ENCODE results near the gene SBSN.

The SBSN gene

DNA sequence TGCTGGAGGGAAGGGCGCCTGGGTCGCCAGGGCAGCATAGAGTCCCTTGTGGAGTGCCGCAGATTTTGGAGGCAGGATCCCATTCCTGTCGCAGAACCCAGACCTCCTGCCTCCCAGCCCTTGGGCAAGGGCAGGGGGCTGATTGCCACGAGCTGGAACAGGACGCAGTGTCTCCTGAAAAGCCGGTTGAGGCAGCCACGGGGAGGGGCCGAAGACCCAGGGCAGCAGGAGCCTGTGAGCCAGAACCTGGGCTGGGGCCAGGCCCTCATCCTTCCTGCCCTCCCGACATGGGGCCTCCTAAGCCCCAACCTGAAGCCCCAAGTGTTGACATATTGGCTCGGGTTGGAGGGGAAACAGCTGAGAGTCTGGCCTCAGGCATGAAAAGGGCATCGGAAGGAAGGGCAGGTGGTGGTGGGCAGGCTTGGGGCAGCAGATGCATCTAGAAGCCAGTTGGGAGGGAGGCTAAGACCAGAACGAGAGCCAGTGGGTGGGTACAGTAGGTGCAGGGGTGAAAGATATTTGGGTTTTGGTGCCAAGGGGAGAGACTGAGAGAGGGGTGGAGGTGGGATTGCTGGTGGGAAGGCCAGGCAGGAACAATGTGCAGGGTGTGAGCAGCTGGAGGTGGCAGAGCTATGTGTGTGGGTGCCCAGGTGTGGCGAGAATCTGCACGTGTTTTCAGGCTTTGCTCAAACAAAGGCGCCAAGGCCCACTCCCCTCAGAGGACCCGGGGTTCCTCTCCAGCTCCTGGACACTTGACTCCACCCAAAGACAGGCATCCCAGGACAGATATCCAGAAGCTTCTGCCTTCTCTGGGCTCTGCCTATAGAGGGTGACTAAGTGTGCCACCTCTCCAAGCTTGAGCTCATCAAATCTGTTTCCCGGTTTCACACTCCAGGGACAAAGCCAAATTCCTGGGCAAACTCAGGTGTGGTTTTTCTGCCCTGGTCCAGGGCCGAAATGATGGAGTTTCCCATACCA lies 1.4 kb upstream of the SBSN start:
- no peak for DNase-seq

DNA sequence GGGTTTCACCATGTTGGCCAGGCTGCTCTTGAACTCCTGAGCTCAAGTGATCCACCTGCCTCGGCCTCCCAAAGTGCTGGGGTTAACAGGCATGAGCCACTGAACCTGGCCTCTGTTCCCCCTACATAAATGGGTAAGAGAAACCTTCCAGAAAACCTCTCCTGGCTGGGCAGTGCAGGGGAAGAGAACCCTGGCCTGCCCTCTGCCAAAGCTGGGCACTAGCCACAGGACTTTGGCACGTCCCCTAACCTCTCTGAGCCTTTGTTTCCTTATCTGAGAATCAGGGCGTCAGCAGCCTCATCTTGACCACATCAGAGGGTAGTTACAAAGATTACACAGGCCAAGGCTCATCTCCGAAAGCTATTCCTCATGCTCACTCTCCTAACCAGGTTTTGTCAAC lies 2.2 kb downstream of the SBSN start:
- DNase-seq, result no peak

DNA sequence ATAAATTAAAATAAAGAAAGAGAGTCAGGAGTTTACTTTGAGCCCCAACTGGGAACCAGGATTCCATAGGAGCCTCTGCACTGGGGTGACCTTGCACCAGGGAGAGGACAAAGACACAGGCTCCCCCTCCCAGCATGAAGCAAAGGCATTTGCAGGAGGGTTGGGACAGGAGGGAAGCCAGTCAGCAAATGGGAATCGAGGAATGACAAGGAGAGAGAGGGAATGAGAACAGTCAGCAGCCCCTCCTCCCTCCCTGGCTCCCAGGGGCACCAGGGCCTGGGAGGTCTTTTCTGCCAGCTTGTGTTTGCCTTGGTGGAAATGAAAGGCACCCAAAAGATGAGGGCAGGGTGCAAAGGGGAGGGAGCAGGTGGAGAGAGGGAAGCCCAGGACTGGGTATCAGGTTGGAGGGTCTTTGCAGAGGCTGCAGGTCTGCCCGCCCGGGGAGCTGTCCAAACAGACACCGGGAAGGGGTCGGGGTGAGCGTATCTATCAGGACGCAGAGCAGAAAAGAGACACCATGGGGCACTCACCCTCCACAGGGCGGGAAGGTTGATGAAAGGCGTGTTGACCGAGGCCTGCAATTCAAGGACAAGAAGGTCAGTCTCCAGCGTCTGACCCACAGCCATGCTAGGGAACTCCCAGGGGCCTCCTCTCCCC lies 3.8 kb downstream of the SBSN start:
- DNase-seq, result no peak

DNA sequence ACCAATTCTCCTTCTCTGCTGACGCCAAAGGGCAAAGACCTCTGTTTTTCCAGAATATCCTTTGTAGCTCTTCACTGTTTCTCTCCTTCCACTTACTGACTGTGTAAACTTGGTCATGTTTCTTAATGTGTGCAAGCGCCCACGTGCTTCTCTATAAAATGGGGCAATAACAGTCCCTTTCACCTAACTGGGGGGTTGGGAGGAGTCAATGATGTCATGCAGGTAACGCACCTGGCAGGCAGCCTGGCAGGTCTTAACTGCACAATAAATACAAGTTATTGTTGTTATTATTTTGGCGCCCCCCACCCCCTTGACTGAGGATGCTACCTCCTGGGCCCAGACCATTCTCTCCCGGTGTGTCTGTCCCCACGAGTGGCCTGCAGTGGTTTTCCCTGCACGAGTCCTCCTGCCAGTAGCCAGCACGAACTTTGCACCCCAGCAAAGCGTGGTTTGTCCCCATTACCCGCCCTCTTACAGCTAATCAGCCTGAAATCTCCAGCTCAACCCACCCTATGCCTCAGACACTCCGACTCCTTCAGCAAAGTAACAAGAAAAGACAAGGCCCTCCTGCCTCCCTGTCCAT lies 5.3 kb downstream of the SBSN start:
- no peak for DNase-seq

DNA sequence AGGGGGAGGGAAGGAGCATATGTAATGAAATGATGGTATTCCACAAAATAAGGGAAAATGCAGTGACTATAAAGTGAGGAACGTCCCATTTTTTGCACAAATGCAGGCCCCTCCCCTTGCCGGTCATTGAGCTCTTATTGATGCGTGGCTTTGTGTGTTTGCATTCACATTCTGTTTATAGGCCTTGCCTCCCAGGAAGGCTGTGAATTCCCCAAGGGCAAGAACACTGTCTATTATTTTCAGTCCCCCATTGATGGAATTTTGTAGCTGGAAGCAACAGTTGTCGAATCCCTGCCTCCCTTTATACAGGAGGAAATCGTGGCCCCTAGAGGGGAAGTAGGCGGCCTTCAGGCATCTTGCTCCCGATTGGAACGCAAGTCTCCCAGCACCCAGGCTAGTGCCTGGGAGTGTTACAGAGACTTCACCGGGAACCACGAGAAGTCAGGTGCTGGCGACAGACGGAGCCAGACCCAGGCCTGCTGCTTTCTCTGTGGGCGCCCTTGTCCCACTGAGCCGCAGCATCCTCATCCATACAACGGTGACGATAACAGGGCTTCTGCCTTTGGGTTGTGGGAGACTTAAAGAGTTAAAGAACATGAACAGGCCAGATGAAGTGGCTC lies 6.9 kb downstream of the SBSN start:
- DNase-seq, result no peak

DNA sequence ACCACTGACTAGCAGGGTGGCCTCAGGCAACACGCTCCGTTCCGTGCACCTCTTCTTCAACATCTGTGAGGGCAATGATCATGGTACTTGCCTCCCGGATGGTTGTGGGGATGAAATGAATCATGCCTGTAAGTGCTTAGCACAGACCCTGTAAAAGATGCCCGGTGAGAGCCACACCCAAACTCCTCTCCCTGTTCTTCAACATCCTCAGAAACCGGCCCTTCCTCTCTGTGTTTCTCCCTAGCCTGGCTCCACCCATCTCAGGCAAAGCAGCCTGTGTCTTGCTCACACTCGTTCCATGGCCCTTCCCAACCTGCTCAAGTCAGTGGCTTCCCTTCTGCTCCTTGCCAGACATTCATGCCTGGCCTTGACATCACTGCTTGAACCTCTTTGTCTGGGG lies 8.8 kb downstream of the SBSN start:
- DNase-seq, result no peak

DNA sequence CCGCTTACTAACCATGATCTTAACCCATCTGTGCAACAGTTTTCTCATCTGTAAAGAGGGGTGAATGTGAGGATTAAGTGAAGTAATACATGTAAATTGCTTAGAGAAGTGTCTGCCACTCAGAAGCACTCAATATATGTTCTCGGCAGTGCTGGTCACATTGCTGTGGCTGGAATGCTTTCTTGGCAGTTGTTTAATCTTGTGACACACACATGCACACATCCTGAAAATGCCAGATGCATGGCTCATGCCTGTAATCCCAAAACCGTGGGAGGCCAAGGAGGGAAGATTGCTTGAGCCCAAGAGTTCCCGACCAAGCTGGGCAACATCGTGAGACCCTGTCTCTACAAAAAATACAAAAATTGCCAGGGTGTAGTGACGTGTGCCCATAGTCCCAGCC lies 9.8 kb downstream of the SBSN start:
- DNase-seq, result no peak

DNA sequence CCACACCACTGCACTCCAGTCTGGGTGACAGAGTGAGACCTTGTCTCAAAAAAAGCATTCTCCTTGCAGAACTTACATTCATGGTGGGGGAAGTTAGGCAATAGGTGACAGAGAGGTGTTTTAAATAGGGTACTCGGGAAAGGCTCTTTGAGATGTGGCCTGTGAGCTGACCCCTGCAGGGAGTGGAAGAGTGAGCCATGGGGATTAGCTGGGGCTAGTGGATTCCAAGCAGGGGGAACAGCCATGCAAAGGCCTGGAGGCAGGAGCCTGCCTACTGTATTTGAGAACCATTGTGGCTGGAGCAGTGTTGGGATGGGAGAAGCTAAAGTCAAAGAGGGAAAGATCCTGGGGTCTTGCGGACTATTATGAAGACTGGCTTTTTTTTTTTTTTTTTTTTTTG lies 10.8 kb downstream of the SBSN start:
- DNase-seq, result no peak

DNA sequence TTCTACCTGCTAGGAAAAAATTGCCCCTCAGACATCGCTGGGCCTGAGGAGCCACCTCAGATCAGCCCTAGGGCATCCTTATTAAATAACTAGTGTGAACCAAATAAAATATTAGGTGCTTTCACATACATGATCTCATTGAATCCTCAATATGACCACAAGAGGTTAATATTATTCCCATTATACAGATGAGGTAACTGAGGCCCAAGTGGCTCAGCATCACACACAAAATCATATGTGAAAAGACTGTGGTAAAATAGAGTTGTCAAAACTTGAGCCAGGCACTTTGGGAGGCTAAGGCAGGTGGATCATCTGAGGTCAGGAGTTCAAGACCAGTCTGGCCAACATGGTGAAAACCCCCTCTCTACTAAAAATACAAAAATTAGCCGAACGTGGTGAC lies 11.8 kb downstream of the SBSN start:
- DNase-seq, result no peak

DNA sequence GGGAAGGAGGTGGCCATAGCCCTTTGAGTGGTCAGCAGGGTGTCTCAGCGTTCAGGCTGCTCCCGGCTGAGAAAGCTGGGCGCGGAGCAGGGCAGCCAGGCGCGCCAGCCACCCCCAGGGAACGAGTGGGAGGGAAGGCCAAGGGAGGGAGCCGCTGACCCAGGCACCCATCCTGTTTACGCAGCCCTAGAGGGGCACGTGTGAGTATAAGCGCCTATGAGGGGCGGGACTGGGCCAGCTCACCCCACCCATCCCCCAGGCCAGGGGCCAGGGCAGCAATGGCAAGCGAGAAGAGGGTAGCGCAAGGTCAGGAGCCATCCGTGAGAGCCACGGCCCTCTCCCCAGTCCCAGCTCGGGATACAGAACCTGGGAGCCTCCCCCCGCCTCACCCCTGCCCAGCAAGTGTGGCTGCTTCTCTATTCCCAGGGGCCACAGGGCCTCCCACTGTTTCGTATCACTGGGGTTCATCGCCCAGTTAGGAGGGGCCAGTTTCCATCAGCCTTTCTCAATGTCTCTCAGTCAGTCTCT lies 13.8 kb downstream of the SBSN start:
- no peak for DNase-seq

DNA sequence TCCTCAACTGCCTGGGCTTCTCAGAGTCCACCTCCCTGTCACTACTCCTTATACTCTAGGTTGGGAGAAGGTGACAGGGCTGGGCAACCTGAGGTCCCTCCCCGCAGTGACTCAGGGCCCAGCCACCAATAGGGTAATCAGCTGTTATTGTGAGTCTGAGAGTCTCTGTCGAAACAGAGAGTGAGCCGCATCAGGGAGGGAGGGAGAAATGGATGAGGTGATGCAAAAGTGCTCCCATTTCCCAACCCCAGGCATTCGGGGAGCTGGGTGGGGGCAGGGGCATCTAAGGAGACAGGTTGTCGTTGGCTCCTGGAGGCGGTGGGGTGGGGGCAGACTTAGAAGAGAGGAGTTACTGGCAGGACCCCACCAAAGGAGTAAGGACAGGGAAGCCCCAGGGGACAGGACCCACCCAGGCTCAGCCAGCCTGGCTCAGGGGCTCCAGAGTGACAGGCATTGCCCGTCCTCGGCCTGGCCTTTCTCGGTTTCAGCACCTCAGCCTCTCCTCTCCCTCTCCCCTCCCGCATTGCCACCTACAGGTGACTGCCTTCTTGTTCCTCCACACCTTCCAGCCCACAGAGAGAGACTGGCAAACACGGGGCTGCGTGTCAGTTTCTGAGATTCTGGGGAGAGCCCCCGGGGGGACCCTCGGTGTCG lies 14.4 kb downstream of the SBSN start, which contains the start of gene DMKN:
Gene DMKN (minus strand): TSS at position 22 of the 654 bp plus-strand sequence. CDS start 174 bp downstream, outside the sequence.
- DNase-seq, result no peak

DNA sequence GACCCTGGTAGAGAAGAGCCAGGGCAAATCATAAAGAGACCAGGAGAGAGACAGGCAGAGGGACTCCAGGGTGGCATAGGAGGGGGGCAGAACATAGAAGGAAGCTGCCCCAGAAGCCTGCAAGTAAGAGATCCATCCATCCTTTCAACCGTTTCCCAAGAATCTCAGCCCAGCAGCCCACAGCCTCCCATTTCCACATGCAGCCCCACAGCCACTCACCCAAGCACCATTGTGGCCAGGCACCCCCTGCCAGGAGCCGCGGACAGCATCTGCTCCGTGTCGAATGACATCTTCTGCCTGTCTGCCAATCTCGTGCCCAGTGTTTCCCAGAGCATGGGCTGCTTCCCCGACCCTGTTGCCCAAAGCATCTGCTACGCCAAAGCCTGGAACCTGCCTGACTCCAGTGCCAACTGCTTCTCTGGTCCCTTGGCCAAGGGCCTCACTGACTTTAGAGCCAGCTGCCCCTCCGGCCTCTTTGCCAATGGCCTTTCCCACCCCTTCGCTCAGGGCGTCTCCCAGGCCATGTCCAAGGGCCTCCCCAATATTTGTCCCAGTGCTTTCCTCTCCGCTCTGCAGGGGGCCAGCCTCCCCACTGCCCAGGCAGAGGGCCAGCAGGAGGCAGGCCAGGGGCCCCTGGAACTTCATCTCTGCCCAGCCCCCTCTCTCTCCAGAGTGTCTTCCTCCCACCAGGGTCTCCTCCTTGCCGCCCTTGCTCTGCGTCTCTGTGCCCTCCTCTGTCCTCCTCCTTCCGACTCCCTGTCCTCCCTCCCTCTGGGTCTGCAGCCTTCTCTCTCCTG lies 15.1 kb downstream of the SBSN start:
- no peak for DNase-seq

DNA sequence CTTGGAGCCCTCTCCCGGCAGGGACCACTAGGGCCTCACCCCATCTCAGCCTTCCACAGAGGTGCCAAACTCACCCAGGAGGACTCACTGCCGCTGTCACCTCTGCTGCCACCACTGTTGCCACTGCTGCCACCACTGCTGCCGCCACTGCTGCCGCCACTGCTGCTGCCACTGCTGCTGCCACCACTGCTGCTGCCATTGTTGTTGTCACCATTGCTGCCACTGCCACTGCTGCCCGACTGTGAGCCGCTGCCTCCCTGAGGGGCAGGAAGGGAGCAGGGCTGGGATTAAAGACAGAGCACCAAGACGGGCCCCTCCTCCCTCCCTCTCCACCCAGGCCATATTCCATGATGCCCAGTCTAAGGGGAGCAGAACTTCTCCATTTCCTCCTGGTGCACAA lies 16.8 kb downstream of the SBSN start:
- no peak for DNase-seq

DNA sequence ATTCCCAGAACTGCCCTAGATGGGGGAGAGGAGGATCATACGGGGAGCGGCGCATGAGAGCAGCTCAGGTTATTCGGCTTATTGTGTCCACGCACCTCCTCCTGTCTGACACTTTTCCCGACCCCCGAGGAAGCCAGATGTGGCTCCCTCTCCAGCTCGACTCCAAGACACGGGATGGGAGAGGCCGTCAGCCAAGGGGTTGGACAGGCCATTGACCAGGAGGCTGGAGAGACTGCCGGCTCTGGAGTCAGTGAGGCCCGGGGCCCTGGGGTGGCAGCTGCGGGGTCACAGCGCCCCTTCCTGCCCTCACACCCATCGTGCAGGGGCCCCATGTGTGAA lies 17.5 kb downstream of the SBSN start:
- no peak for DNase-seq

DNA sequence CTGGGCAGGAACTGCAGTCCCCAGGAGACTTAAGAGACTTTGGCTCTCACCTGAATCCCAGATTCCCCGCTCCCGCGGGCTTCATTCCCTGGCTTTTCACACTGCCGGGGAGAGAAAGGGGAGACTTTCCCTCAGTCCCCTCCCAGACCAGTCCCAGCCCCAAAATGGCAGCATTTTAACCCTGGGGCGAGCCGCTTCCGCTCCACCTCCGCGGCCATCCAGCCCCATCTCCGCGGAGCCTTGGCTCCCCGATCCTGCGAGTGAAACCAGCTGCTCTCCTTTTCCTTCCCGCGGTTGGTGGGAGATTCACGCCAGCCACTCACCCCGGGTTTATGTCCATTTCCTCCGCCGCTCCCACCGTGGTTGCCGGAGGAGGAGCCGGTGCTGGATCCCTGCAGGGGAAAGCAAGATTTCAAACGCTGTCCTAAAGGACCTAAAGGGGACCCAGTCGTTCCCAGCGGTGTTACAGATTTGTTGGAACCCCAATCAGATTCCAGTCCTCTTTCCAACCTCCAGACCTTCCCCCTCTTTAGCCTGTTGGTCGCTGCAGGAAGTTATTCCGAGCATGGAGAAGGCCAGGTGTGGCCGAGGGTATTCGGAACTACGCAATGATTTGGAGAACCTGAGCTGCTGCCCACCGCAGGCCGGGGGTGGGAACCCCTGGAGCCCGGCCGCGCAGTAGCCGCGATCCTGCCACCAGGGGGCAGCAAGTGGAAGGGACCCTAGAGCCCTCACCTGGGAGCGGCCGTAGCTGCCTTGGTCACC lies 18.1 kb downstream of the SBSN start:
- peak in 11 of 14 donors; percentile 2 to 46 (median 19) for DNase-seq

DNA sequence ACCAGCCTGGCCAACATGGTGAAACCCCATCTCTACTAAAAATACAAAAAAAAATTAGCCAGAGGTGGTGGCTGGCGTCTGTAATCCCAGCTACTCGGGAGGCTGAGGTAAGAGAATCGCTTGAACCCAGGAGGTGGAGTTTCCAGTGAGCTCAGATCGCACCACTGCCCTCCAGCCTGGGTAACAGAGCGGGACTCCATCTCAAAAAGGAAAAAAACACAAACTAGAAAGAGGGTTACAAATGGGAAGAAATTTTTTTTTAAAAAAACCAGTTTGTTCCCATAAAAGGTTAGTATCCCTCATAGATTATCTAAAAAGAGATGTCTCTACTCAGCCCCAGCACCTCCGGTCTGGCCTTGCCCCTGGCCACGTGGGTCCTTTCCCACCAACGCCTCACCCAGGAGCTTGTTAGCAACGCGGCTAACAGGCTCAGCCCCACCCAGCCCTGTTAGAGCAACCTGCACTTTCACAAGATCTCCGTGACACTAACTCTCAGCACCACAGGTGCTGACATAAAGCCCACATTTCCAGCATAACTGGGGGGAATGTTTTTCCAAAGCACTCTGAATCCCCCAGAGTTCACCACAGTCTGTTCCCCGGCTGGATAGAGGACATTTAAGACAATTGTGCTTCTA lies 19.0 kb downstream of the SBSN start:
- no peak for DNase-seq

DNA sequence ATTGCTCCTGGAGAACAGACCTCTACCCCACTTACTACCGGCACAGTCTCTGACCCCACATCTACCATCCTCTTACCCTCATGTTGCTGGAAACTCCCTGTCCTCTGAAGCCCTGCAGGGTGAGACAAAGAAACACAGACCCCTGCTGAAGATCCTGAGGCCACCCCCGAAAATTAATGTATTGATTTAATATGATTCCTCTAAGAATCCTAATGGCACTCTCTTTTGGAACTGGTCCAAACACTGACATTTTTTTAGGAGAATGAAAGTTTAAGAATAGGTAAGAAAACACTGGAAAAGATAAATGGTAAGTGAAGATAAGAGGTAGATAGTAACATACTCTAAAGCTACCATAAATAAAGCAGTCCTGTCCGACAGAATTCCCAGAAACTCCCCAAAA lies 20.0 kb downstream of the SBSN start:
- DNase-seq, result no peak

DNA sequence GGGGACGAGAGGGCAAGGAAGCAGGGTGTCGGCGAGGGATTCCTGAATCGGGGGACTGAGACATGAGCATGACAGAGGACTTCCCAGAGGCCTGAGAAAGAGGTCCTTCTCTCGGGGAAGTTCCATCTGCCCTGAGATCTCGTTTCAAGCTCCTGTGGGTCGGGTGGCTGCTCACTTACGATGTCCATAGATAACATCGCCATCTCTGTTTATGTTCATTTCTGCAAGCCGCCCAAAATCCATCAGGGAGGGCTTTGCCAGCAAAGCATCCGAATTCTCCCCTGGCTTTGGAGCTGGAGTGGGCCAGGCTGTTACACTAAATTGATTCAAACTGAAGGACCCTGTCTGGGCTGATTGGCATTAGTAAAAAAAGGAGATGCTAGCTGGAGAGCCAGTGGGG lies 20.6 kb downstream of the SBSN start:
- DNase-seq, result no peak

DNA sequence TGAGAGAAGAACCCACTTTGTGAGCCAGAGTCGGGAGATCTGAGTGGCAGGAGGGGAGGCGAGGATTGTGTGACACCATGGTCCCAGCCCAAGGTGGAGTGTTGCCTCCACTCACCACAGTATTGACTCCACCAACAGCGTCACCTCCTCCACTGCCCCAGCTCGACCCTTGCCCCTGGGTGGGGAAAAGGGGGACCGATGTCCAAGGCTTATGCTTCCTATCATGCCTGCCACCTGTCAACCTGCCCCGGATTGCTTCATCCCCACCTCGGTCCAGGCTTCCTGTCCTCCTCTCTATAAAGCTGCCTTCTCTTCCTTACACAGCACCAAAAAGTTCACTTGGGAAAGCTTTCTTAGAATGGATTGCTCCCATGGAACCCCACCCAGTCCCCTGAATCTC lies 22.1 kb downstream of the SBSN start:
- no peak for DNase-seq

DNA sequence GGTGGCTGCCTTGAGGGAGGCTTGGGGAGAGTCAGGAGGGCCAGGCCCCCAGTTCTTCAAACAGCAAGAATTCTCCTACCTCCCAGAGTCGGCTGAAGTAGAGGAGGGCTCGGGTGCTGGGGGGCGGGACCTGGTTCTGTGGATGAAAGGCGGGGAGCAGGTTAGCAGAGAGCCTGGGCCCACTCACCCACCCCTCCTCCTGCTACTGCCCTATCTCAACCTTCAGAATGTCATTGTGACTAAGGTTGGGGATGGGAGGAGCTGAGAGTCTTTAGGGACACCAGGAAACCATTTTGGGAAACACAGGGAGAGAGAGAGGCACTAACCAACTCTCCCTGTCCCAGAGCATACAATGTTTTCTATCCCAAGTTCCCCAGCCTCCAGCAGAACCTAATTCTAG lies 25.4 kb downstream of the SBSN start:
- DNase-seq, result no peak

All from C1 segment of cervical spinal cord (tissue), 14 donors.